ENCODE data around the gene PPP1R37.
"Not testable (repeated sequence)": the region's sequence is repeated elsewhere in the genome, so short reads cannot be mapped to it uniquely, and the experiment has no call there.

The PPP1R37 gene

DNA sequence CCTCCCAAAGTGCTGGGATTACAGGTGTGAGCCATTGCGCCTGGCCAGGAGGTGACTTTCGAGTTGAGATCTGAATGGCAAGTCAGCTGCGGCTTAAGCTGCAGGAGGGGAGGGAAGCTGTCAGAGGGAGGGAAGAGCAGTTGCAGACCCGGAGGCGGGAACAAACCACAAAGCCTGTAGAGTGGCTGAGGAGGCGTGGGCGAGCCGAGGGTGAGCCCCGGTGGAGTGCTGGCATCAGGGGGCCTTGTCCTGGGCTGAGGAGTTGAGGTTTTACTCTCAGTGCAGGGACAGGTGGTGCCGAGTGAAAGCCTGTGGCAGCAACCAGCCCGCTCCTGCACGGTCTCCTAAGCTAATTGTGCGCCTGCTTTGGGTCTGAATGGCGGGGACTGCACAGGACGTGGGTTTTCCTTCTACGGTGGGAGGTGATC lies 24.2 kb downstream of the PPP1R37 start:
- H3K4me3 ChIP-seq (ENCODE audit: low read depth, low read length), result no peak overlapping the region
- TF ChIP-seq, protein P1, sequence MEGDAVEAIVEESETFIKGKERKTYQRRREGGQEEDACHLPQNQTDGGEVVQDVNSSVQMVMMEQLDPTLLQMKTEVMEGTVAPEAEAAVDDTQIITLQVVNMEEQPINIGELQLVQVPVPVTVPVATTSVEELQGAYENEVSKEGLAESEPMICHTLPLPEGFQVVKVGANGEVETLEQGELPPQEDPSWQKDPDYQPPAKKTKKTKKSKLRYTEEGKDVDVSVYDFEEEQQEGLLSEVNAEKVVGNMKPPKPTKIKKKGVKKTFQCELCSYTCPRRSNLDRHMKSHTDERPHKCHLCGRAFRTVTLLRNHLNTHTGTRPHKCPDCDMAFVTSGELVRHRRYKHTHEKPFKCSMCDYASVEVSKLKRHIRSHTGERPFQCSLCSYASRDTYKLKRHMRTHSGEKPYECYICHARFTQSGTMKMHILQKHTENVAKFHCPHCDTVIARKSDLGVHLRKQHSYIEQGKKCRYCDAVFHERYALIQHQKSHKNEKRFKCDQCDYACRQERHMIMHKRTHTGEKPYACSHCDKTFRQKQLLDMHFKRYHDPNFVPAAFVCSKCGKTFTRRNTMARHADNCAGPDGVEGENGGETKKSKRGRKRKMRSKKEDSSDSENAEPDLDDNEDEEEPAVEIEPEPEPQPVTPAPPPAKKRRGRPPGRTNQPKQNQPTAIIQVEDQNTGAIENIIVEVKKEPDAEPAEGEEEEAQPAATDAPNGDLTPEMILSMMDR (IDR thresholded peaks at IDR 0.05; ENCODE audit: borderline replicate concordance, insufficient read depth, low read depth, low read length), result no peak

- TF ChIP-seq, protein P1 (IDR thresholded peaks at IDR 0.05; ENCODE audit: borderline replicate concordance, insufficient read depth, low read depth, low read length), result no peak
Measured at GRCh38 chr19:45117671-45118070, 24.7 kb downstream of the PPP1R37 start.

DNA sequence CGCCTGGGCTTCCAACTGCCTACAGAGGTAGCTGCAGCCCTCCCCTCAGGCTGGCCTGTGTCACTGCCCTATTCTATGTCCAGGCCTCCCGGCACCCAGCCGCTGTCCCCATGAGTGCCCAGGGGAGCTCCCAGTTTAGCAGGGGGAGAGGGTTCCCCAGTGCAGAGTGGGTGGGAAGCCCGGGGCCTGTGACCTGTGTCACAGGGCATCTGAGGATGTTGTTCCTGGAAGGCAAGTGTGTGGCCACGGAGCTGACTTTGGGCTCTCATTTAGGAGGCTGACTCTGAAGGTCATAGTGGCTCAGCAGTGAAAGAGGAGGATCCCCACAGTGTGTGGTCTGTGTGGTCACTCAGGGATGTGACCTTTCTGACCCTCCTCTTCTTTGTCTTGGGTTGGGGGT lies 25.1 kb downstream of the PPP1R37 start:
- TF ChIP-seq, protein P1 (IDR thresholded peaks at IDR 0.05; ENCODE audit: borderline replicate concordance, insufficient read depth, low read depth, low read length), result no peak

More at GRCh38 chr19:45117671-45118070, 24.7 kb downstream of the PPP1R37 start:
- H3K4me3 ChIP-seq (ENCODE audit: low read depth, low read length), result no peak overlapping the region

DNA sequence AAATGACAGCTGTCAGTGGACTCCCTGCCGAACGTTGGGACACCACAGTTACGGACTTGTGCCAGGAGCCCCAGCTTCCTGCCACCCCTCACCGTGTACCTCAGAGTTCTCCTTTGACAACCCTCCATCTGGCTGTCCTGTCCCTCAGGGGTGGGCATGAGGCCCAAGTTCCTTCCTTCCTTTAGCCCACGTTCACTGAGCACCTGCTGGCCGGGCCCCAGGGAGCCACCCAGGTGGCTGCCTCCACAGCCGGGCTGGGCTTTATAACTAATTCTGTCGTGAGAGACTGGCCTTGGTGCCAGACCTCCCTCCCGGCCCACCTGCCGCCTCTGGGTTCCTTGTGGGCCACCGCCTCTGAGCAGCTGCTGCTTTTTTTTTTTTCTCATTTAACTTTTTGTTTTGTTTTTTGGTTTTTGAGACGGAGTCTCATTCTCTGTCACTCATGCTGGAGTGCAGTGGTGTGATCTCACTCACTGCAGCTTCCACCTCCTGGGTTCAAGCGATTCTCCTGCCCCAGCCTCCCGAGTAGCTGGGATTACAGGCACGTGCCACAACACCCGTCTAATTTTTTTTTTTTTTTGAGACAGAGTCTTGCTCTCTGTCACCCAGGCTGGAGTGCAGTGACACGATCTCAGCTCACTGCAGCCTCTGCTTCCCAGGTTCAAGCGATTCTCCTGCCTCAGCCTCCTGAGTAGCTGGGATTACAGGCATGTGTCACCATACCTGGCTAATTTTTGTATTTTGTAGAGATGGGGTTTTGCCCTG lies 25.8 kb downstream of the PPP1R37 start:
- not testable (repeated sequence) for H3K4me3 ChIP-seq (ENCODE audit: low read depth, low read length)

More for the DNA sequence above, 25.1 kb downstream of the PPP1R37 start:
- H3K4me3 ChIP-seq (ENCODE audit: low read depth, low read length), result no peak overlapping the region

DNA sequence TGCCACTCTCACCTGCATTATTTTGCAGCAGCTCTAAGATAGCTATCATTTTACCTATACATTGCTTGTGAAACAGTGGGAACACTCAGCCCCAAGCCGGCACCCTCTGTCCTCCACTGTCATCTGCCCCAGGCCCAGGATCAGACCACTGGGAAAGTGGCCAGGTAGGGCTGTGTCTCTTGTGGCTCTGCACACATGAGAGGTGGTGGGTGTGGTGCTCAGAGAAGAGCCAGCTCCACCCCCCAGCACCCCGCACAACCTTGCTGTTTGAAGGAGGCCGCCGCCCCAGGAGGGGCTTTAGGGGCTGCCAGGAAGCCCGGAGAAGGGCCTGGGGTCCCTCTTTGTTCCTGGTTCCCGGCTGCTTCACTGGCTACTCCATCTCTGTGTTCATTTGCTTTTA lies 26.6 kb downstream of the PPP1R37 start:
- TF ChIP-seq, protein P1 (IDR thresholded peaks at IDR 0.05; ENCODE audit: borderline replicate concordance, insufficient read depth, low read depth, low read length), result no peak

GRCh38 chr19:45121827-45122345 lies 28.9 kb downstream of the PPP1R37 start:
- no peak overlapping the region for H3K4me3 ChIP-seq (ENCODE audit: low read depth, low read length)
- TF ChIP-seq, protein P1 (IDR thresholded peaks at IDR 0.05; ENCODE audit: borderline replicate concordance, insufficient read depth, low read depth, low read length), result no peak

More for the DNA sequence above, 26.6 kb downstream of the PPP1R37 start:
- H3K4me3 ChIP-seq (ENCODE audit: low read depth, low read length), result no peak overlapping the region

DNA sequence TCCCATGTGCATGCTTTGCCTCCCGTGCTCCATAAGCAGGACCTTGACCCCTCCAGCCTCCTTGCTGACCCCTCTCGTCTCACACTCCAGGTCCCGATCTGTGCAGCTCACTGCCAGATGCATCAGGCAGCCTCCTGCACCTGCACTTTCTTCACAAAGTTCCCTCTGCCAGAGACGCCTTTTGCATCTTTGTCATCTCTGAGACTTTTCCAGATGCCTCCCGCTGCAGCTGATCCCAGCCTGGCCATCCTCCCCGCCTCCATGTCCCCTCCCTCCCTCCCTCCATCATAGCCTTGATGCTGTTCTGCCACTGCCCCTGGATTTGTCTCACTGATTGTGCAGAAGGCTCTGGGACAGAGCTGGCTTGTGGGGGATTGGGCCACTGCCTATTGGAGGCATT lies 29.9 kb downstream of the PPP1R37 start:
- TF ChIP-seq, protein P1 (IDR thresholded peaks at IDR 0.05; ENCODE audit: borderline replicate concordance, insufficient read depth, low read depth, low read length), result no peak
- H3K4me3 ChIP-seq (ENCODE audit: low read depth, low read length), result no peak overlapping the region
